GM19324 (cell line): Measurements from ENCODE around the gene TNS4.

Experiments used
- ATAC-seq: cut with Tn5 transposase; IDR thresholded peaks from one replicate; pipeline ENCODE4 v1.9.1; 2021; ENCODE audit warnings: mild to moderate bottlenecking, moderate library complexity; ENCODE audit not compliant: unreplicated experiment, low FRiP score

TNS4 gene

GRCh38 chr17:40473573-40474365 is 27.7 kb downstream of the TNS4 start:
- no peak for ATAC-seq

GRCh38 chr17:40472733-40473452 is 28.5 kb downstream of the TNS4 start:
- no peak for ATAC-seq

DNA sequence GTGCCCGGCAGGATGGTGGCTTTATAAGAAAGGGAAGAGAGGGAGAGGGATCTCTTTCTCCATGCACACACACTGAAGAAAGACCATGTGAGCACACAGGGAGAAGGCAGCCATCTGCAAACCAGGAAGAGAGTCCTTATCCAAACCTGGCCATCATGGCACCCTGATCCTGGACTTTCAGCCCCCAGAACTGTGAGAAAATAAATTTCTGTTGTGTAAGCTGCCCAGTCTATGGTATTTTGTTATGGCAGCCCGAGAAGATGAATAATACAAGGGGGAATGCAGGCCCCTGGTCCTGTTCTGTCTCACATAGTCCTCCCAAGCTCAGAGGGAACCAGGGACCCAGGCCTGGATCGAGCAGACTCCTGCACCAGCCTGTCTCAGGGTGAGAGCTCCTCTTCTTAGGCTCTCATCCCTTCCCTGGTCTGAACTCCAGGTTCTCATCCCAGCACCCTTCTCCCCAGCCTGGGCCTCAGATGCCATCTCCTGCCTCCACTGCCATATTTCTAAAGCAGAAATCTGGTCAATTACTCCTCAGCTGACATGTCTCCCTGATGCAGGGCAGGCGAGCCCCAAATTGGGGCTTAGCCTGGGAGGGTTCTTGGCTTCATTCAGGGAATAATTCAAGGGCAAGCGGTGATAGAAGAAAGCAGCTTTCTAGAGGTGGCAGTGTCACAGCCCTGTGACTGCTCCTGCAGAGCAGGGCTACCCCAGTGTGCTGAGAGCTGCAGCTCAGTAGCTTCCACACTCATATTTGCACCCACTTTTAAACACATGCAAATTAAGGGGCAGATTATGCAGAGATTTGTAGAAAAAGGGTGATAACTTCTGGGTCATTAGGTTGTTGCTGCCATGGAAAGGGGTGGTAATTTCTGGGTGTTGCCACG is 29.3 kb downstream of the TNS4 start:
- no peak for ATAC-seq

DNA sequence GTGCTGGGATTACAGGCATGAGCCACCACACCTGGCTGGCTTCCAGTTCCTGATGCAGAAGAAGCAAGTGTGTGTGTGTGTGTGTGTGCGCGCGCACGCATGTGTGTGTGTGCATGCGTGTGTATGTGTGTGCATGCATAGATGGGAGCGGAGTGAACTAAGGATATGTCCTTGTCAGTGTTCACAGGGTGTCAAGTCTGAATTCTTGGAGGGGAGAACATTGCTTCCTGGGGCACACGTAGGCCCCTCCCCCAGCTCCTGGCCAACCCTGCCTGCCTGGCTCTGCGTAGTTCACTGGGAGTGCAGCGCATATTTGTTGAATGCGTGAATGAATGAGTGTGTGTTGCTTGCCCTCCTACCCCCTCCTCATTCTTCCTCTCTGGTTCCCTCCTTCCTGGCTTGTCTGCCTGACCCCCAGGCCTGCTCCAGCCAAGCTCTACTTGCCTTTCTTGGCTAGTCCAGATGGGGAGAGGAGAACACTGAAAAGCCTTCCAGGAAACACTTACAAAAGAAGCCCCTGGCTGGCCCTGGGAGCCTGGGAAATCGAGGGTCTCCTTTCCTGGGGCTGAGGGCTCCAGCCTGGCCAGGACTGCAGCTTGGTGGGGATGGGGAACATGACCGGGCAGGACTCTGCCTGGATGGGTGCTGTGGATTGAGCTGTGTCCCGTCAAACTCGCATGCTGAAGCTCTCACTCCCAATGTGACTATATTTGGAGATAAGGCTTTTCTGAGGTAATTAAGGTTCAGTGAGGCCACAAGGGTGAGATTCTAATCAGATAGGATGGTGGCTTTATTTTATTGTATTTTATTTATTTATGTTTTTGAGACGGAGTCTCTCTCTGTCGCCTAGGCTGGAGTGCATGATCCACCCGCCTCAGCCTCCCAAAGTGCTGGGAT is 30.2 kb downstream of the TNS4 start:
- no peak for ATAC-seq

DNA sequence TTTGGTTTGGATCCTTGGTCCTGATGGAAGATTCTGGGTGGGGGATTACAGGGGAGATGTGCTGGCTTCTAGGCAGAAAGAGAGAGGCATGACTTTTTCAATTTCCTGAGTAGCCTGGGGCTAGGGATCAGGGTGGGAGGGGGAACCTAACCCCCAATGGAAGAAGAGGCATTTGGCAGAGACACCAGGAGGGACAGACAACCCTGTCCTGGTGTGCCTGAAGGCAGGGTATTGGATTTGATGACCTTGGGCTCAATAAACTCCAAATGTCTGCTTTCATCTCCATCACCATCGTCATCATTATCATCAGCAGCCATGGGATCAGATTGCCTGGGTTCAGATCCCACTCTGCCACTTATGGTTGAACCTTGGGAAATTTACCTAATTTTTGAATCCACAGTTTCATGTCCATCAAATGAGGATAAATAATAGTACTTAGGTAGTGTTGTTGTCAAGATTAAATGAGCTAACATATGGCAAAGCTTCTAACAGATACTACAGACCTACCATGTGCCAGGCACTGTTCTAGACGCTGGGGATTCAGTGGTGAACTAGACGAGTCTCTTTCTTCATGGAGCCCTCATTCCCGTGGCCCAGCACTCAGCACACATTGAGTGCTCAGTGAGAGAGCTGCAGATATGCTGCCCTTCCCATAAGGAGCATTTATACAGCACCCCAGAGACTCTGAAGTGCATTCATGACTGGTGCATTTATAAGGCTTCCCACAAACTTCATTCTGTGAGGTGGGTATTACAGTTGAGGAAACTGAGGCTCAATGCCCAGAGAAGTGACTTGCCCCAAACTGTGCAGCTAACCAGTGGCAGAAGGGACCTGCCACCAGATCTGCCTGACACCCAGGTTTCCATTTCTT is 31.4 kb downstream of the TNS4 start:
- ATAC-seq, result no peak

GRCh38 chr17:40468560-40468959 is 32.9 kb downstream of the TNS4 start:
- ATAC-seq, result no peak

- ATAC-seq, result no peak
Measured at GRCh38 chr17:40467281-40467867, 34.0 kb downstream of the TNS4 start.

GRCh38 chr17:40466298-40466971 is 35.0 kb downstream of the TNS4 start:
- ATAC-seq, result no peak

DNA sequence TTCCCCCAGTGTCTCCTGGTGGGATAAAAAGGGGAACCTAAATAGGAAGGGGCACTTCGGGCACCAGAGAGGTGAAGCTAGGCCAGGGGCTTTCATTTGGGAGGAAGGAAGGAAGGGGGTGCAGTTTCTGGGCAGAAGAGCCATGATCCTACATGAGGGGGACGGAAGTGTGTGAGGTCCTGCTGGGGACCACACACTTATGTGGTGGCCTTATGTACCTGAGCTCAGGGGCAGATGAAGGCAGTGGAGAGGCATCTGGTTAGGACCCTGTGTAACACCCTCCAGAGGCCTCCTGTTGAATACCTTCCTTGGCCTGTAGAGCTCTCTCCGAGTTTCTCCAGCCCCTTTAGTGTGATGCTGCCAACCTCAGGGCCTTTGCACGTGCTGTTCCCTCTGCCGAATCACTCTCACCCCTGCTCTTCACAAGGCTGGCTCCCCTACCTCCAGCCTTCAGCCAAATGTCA is 37.0 kb downstream of the TNS4 start:
- ATAC-seq, result no peak

DNA sequence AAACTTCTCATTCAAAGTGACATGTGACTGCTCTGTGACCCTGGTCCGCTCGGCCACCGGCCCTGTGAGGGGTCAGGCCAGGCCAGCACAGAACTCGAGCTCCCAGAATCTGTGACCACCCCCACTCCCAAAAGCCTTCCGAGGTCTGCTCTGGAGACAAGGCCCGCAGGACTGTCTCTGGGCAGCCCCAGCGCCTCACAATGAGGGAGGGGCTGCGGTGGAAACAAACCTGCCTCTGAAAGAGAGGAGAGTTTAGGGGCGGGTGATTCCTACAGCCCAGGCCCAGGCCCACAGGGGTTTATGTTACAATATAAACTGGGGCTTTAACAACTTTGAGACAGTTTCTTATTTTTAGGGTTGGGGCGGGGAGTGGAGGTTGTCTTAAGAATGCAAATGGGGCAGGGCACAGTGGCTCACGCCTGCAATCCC is 38.3 kb downstream of the TNS4 start:
- no peak for ATAC-seq

DNA sequence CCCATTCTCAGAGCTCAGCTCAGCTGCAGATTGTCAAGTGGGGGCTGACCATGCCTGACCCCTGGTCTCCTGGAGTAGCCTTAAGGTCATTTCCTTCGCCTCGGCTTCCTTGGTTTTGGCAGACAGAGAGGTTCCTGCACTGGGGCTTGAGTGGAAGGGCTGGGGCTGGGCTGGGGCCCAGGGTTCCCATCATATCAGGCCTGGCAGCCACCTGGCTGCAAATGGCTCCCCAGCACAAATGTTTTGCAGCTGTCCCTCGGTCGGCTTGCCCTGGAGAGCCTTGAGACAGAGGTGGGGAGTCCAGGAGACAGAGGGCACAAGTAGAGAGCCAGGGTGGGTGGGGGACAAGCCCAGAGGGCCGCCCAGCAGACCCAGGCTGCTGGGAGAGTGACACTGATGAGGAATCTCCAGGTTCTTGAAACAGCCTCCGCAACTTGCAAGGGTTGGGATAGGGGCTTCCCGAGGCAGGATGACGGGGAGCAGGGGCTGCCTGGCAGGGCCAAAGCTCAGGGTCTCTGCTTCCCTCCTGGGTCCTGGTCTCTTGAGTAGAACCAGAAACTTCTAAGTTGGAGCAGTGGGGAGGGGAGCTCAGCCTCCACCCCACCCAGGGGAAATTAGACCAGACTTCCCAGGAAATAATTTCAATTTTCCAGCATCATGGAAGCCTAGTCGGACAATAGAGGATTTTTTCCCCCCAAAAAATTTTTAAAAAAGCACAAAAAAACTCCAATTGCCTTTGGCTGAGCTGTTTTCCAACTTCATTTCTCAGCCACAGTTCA is 38.9 kb downstream of the TNS4 start:
- ATAC-seq, result no peak

- no peak for ATAC-seq
Measured at GRCh38 chr17:40461732-40462342, 39.6 kb downstream of the TNS4 start.

- ATAC-seq, result no peak
Measured at GRCh38 chr17:40460968-40461731, 40.3 kb downstream of the TNS4 start.

GRCh38 chr17:40460604-40460967 is 40.8 kb downstream of the TNS4 start:
- no peak for ATAC-seq

- ATAC-seq, result no peak
Measured at GRCh38 chr17:40459636-40460603, 41.5 kb downstream of the TNS4 start.
